Loucy (cell line): ENCODE results near the gene GPBP1.

ENCODE experiments used
- H2AFZ ChIP-seq: fragments of 200-600 bp; sonication (generic); 2 replicates; pipeline ENCODE4 v1.6.0; 2016; ENCODE audit warnings: antibody characterized with exemption, mild to moderate bottlenecking, low read length, moderate library complexity
- H3F3A ChIP-seq: fragments of 200-600 bp; 2 replicates; pipeline ENCODE4 v1.6.0; 2016; ENCODE audit warnings: antibody characterized with exemption, low read depth, mild to moderate bottlenecking
- H3K27me3 ChIP-seq: fragments of 200-600 bp; sonication (generic); 2 replicates; pipeline ENCODE4 v1.6.1; 2014; ENCODE audit warnings: low read length, mild to moderate bottlenecking; ENCODE audit not compliant: insufficient read depth, poor library complexity, severe bottlenecking
- H3K36me3 ChIP-seq: fragments of 200-600 bp; sonication (generic); 2 replicates; pipeline ENCODE4 v1.6.1; 2016; ENCODE audit warnings: low read length; ENCODE audit not compliant: insufficient read depth
- H3K4me1 ChIP-seq: fragments of 200-600 bp; sonication (generic); 2 replicates; pipeline ENCODE4 v1.5.1; 2014; ENCODE audit warnings: low read length, mild to moderate bottlenecking; ENCODE audit not compliant: insufficient read depth, poor library complexity, severe bottlenecking
- H3K4me2 ChIP-seq: fragments of 200-600 bp; sonication (generic); 2 replicates; pipeline ENCODE4 v1.6.0; 2014; ENCODE audit warnings: antibody characterized with exemption, low read length, low read depth, mild to moderate bottlenecking; ENCODE audit not compliant: poor library complexity, severe bottlenecking
- H3K4me3 ChIP-seq: fragments of 200-600 bp; sonication (generic); 2 replicates; pipeline ENCODE4 v1.5.1; 2014; ENCODE audit warnings: low read length, mild to moderate bottlenecking, mixed read lengths; ENCODE audit not compliant: poor library complexity, severe bottlenecking
- H3K79me2 ChIP-seq: fragments of 200-600 bp; sonication (generic); 2 replicates; pipeline ENCODE4 v1.6.1; 2014; ENCODE audit warnings: low read length; ENCODE audit not compliant: insufficient read depth
- H3K9ac ChIP-seq: fragments of 200-600 bp; sonication (generic); 2 replicates; pipeline ENCODE4 v1.6.0; 2014; ENCODE audit warnings: mild to moderate bottlenecking, low read depth, low read length, moderate library complexity; ENCODE audit not compliant: poor library complexity, severe bottlenecking
- H3K9me2 ChIP-seq: fragments of 200-600 bp; sonication (generic); replicated peaks from 2 replicates; pipeline ENCODE4 v1.6.1; 2016; ENCODE audit warnings: low read depth, low read length, mixed read lengths
- H3K9me3 ChIP-seq: fragments of 200-600 bp; sonication (generic); 2 replicates; pipeline ENCODE4 v1.6.1; 2014; ENCODE audit warnings: mild to moderate bottlenecking, antibody characterized with exemption, low read length, low read depth; ENCODE audit not compliant: insufficient read depth
- H4K20me1 ChIP-seq: fragments of 200-600 bp; sonication (generic); 2 replicates; pipeline ENCODE4 v1.6.0; 2014; ENCODE audit warnings: antibody characterized with exemption, low read length, mild to moderate bottlenecking; ENCODE audit not compliant: insufficient read depth, poor library complexity, severe bottlenecking
- EZH2phosphoT487 ChIP-seq: fragments of 200-600 bp; IDR thresholded peaks from 2 replicates; pipeline ENCODE4 v1.6.1; 2018; ENCODE audit warnings: antibody characterized with exemption, mild to moderate bottlenecking, moderate library complexity, borderline replicate concordance
- TF ChIP-seq, protein P1 (sequence below): fragments of 200-600 bp; sonication (generic); conservative IDR thresholded peaks from 2 replicates; pipeline ENCODE4 v1.5.1; 2014; ENCODE audit warnings: mild to moderate bottlenecking, antibody characterized with exemption, low read length

The GPBP1 gene

DNA sequence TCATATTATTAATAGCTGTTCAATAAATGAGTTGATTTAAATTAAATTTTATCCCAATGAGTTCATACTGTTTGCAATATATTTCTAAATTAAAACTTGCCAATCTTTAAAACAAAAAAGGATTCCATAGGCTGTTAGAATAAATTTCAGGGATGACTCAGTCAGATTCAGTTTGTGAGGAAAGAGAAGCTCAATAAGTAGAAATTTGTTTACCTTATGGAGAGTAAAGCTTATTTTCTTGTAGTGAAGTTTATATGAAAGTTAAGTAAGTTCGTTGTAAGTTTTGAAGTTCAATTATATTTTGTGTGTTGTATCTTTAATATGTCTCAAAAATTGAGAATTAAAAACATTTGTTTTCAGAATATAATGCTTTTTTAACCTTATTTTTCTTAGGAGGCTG lies 29.0 kb downstream of the GPBP1 start:
- H3K4me1 ChIP-seq: no peaks in the 10 kb centered on the region
- peaks cover 100% of the 10 kb centered on the region for H4K20me1 ChIP-seq

DNA sequence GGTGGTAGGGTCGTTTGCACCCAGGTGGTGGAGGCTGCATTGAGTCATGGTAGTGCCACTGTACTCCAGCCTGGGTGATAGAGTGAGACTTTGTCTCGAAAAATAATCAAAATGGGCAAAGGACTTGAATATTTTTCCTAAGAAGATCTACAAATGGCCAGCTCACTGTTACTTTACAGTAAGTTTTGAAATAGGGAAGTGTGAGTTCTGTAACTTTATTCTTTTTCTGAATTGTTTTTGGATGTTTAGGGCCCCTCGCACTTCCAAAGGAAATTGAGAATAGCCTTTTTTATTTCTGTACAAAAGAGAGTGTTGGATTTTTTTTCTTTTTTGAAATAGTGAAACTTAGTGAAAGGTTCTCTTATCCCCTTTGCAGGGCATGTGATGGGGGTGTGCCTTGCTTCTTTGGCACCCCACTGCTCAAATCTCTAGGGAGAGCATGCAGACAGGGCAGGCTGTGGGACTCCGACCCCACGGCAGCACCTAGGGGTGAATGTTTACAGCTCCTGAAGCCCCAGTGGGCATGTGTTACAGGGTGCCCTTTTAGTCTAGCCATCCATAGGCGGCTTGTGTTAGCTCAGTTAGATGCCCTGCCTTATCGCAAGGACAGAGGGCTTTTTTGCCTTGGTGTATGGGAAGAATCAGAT lies 33.3 kb downstream of the GPBP1 start:
- H3K4me2 ChIP-seq: no peak overlapping the region
- no peak overlapping the region for H3K4me3 ChIP-seq
- H3K4me1 ChIP-seq: peaks cover 11% of the 10 kb centered on the region
- TF ChIP-seq EZH2phosphoT487: no peak
- TF ChIP-seq, protein P1, sequence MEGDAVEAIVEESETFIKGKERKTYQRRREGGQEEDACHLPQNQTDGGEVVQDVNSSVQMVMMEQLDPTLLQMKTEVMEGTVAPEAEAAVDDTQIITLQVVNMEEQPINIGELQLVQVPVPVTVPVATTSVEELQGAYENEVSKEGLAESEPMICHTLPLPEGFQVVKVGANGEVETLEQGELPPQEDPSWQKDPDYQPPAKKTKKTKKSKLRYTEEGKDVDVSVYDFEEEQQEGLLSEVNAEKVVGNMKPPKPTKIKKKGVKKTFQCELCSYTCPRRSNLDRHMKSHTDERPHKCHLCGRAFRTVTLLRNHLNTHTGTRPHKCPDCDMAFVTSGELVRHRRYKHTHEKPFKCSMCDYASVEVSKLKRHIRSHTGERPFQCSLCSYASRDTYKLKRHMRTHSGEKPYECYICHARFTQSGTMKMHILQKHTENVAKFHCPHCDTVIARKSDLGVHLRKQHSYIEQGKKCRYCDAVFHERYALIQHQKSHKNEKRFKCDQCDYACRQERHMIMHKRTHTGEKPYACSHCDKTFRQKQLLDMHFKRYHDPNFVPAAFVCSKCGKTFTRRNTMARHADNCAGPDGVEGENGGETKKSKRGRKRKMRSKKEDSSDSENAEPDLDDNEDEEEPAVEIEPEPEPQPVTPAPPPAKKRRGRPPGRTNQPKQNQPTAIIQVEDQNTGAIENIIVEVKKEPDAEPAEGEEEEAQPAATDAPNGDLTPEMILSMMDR: no peak
- H3K27me3 ChIP-seq: no peaks in the 10 kb centered on the region
- H3K79me2 ChIP-seq: peaks cover 99% of the 10 kb centered on the region
- peaks cover 11% of the 10 kb centered on the region; the same call in 1 of the 2 replicates for H3K36me3 ChIP-seq
- no peak overlapping the region for H3K9ac ChIP-seq
- no peak overlapping the region for H2AFZ ChIP-seq
- H4K20me1 ChIP-seq: peaks cover 93% of the 10 kb centered on the region
- H3F3A ChIP-seq: no peaks in the 10 kb centered on the region
- H3K9me3 ChIP-seq: no peaks in the 10 kb centered on the region
- H3K9me2 ChIP-seq: no peaks in the 10 kb centered on the region

More for the DNA sequence above, 29.0 kb downstream of the GPBP1 start:
- Histone ChIP-seq H3K36me3 (peaks cover 14% of the 10 kb centered on the region; the same call in 1 of the 2 replicates), H2AFZ (no peak overlapping the region), H3F3A (peaks cover 4% of the 10 kb centered on the region; the same call in 1 of the 2 replicates), H3K27me3 (no peaks in the 10 kb centered on the region), H3K79me2 (peaks cover 99% of the 10 kb centered on the region), H3K9me2 (no peaks in the 10 kb centered on the region), H3K4me2 (no peak overlapping the region), H3K9me3 (no peaks in the 10 kb centered on the region), H3K4me3 (no peak overlapping the region), H3K9ac (no peak overlapping the region)
- TF ChIP-seq EZH2phosphoT487: no peak
- TF ChIP-seq, protein P1: no peak

DNA sequence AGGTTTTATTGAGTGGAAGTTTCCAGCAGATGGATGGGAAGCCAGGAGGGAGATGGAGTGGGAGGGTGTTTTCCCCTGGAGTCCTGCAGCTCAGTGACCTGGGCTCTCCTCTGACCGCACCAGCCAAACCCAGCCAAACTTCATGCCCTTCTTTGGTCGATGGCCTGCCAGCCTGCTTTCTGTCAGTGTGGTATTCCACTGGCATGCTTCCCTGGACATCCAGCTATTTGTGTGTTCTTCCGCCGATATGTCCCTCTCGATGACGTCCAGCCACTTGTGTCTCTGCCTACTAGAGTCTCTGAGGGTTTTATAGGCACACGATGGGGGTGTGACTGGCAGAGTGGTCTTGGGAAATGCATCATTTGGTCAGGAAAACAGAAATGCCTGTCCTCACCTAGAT lies 33.8 kb downstream of the GPBP1 start:
- H3K9me3 ChIP-seq: no peaks in the 10 kb centered on the region
- peaks cover 11% of the 10 kb centered on the region for H3K4me1 ChIP-seq
- H2AFZ ChIP-seq: no peak overlapping the region
- no peak overlapping the region for H3K9ac ChIP-seq
- no peaks in the 10 kb centered on the region for H3F3A ChIP-seq
- H3K79me2 ChIP-seq: peaks cover 99% of the 10 kb centered on the region
- no peaks in the 10 kb centered on the region for H3K9me2 ChIP-seq
- H4K20me1 ChIP-seq: peaks cover 93% of the 10 kb centered on the region
- H3K4me3 ChIP-seq: no peak overlapping the region
- TF ChIP-seq, protein P1: no peak
- TF ChIP-seq EZH2phosphoT487: no peak
- H3K4me2 ChIP-seq: no peak overlapping the region
- no peaks in the 10 kb centered on the region for H3K27me3 ChIP-seq
- peaks cover 11% of the 10 kb centered on the region; the same call in 1 of the 2 replicates for H3K36me3 ChIP-seq
